HEK293 (cell line): Measurements from ENCODE around the gene GGA3.

ENCODE experiments used
- CTCF ChIA-PET: fragments of 350-600 bp; formaldehyde crosslinking; extraction: SDS; loops from one replicate; lab custom pipeline; 2021; ENCODE audit warnings: antibody characterized with exemption; lab: Yijun Ruan, JAX
- POLR2A ChIA-PET: fragments of 300-600 bp; formaldehyde crosslinking; extraction: SDS; loops from one replicate; lab custom pipeline; 2020; ENCODE audit warnings: antibody characterized with exemption, inconsistent platforms; lab: Yijun Ruan, JAX
- H3K27ac ChIP-seq: fragments of 200-500 bp; sonication (Bioruptor generic); 2 replicates; pipeline ENCODE4 v1.5.1; 2014; ENCODE audit warnings: low read depth, low read length, control low read depth, inconsistent platforms; ENCODE audit errors: extremely low read depth
- H3K36me3 ChIP-seq, 2 experiments: fragments of 200-500 bp in 1 of 2; sonication (Bioruptor generic) in 1 of 2; 1 replicate in 1 of 2; 2 replicates in 1 of 2; pipeline ENCODE4 v1.5.1; 2014 to 2017; ENCODE audit warnings: inconsistent platforms in 2 of 2, low read length in 2 of 2; ENCODE audit not compliant: control insufficient read depth in 2 of 2, insufficient read depth in 1 of 2
- H3K4me1 ChIP-seq: fragments of 200-500 bp; sonication (Bioruptor generic); 2 replicates; pipeline ENCODE4 v1.5.1; 2014; ENCODE audit warnings: mild to moderate bottlenecking, low read length, inconsistent platforms; ENCODE audit not compliant: control insufficient read depth, insufficient read depth
- H3K4me3 ChIP-seq: 2 replicates; pipeline ENCODE4 v1.5.1; 2011; ENCODE audit warnings: low read depth, mild to moderate bottlenecking, control low read depth, low read length, moderate library complexity
- H3K9me3 ChIP-seq: fragments of 200-500 bp; sonication (Bioruptor generic); 2 replicates; pipeline ENCODE4 v1.5.1; 2014; ENCODE audit warnings: low read depth, low read length, inconsistent platforms; ENCODE audit not compliant: control insufficient read depth, insufficient read depth
- HOXD13 ChIP-seq: sonication (generic); formaldehyde crosslinking; IDR thresholded peaks from 2 replicates; pipeline ENCODE4 v1.8.0; 2022; ENCODE audit warnings: missing genetic modification reagents, borderline replicate concordance
- PATZ1 ChIP-seq: fragments of 450-650 bp; formaldehyde crosslinking; IDR thresholded peaks from 2 replicates; pipeline ENCODE4 v1.5.1; 2016; ENCODE audit warnings: missing biosample characterization, missing genetic modification characterization
- SCRT1 ChIP-seq: fragments of 450-650 bp; formaldehyde crosslinking; IDR thresholded peaks from 2 replicates; pipeline ENCODE4 v1.5.1; 2016; ENCODE audit warnings: missing biosample characterization, missing genetic modification characterization, borderline replicate concordance
- SCRT2 ChIP-seq: fragments of 450-650 bp; formaldehyde crosslinking; IDR thresholded peaks from 2 replicates; pipeline ENCODE4 v1.5.1; 2016; ENCODE audit warnings: missing biosample characterization, missing genetic modification characterization
- ZFP37 ChIP-seq: fragments of 450-650 bp; formaldehyde crosslinking; IDR thresholded peaks from 2 replicates; pipeline ENCODE4 v1.5.1; 2016; ENCODE audit warnings: missing biosample characterization, missing genetic modification characterization
- ZNF174 ChIP-seq: fragments of 450-650 bp; formaldehyde crosslinking; IDR thresholded peaks from 2 replicates; pipeline ENCODE4 v1.5.0; 2017; ENCODE audit warnings: missing biosample characterization, mild to moderate bottlenecking, missing genetic modification characterization
- ZNF248 ChIP-seq: fragments of 450-650 bp; formaldehyde crosslinking; IDR thresholded peaks from 2 replicates; pipeline ENCODE4 v1.5.1; 2017; ENCODE audit warnings: missing biosample characterization, missing genetic modification characterization
- ZNF37A ChIP-seq: fragments of 450-650 bp; IDR thresholded peaks from 2 replicates; pipeline ENCODE4 v1.5.1; 2018; ENCODE audit warnings: missing biosample characterization, missing genetic modification characterization
- ZNF530 ChIP-seq: fragments of 450-650 bp; formaldehyde crosslinking; IDR thresholded peaks from 2 replicates; pipeline ENCODE4 v1.5.1; 2016; ENCODE audit warnings: low read depth, missing biosample characterization, missing genetic modification characterization
- ZNF560 ChIP-seq: fragments of 450-650 bp; formaldehyde crosslinking; IDR thresholded peaks from 2 replicates; pipeline ENCODE4 v1.5.1; 2017; ENCODE audit warnings: missing biosample characterization, missing genetic modification characterization, borderline replicate concordance
- ZNF629 ChIP-seq: fragments of 450-650 bp; formaldehyde crosslinking; IDR thresholded peaks from 2 replicates; pipeline ENCODE4 v1.5.1; 2017; ENCODE audit warnings: missing biosample characterization, missing genetic modification characterization
- ZNF792 ChIP-seq: fragments of 450-650 bp; formaldehyde crosslinking; IDR thresholded peaks from 2 replicates; pipeline ENCODE4 v1.5.1; 2016; ENCODE audit warnings: missing biosample characterization, missing genetic modification characterization
- ZSCAN5A ChIP-seq: fragments of 450-650 bp; formaldehyde crosslinking; IDR thresholded peaks from 2 replicates; pipeline ENCODE4 v1.5.1; 2016; ENCODE audit warnings: missing biosample characterization, missing genetic modification characterization
- TF ChIP-seq, protein P1 (sequence below): fragments of 450-650 bp; formaldehyde crosslinking; IDR thresholded peaks from 2 replicates; pipeline ENCODE4 v1.5.1; 2016; ENCODE audit warnings: missing biosample characterization, missing genetic modification characterization
- TF ChIP-seq, protein P2 (sequence below): fragments of 450-650 bp; formaldehyde crosslinking; IDR thresholded peaks from 2 replicates; pipeline ENCODE4 v1.5.1; 2016; ENCODE audit warnings: missing biosample characterization, missing genetic modification characterization
- TF ChIP-seq, protein P3 (sequence below): fragments of 450-650 bp; formaldehyde crosslinking; IDR thresholded peaks from 2 replicates; pipeline ENCODE4 v1.5.1; 2016; ENCODE audit warnings: missing biosample characterization, missing genetic modification characterization

Gene GGA3

GRCh38 chr17:75288770-75289114, 27.3 kb upstream of the GGA3 start (continued):
- TF ChIP-seq ZNF560: no peak
- no peak for TF ChIP-seq ZNF174 (tag by site-specific recombination)
- TF ChIP-seq ZNF792: no peak
- TF ChIP-seq, protein P1, sequence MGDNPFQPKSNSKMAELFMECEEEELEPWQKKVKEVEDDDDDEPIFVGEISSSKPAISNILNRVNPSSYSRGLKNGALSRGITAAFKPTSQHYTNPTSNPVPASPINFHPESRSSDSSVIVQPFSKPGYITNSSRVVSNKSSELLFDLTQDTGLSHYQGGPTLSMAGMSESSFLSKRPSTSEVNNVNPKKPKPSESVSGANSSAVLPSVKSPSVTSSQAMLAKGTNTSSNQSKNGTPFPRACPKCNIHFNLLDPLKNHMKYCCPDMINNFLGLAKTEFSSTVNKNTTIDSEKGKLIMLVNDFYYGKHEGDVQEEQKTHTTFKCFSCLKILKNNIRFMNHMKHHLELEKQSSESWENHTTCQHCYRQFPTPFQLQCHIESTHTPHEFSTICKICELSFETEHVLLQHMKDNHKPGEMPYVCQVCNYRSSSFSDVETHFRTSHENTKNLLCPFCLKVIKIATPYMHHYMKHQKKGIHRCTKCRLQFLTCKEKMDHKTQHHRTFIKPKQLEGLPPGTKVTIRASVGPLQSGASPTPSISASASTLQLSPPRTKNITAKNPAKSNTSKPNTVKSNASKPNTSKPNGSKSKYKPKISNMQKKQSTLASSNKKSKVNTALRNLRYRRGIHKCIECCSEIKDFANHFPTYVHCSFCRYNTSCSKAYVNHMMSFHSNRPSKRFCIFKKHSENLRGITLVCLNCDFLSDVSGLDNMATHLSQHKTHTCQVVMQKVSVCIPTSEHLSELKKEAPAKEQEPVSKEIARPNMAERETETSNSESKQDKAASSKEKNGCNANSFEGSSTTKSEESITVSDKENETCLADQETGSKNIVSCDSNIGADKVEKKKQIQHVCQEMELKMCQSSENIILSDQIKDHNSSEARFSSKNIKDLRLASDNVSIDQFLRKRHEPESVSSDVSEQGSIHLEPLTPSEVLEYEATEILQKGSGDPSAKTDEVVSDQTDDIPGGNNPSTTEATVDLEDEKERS (tag by site-specific recombination): no peak
- no peak for TF ChIP-seq ZNF629 (tag by site-specific recombination)
- no peak for TF ChIP-seq ZNF248 (tag by site-specific recombination)
- TF ChIP-seq, protein P2, sequence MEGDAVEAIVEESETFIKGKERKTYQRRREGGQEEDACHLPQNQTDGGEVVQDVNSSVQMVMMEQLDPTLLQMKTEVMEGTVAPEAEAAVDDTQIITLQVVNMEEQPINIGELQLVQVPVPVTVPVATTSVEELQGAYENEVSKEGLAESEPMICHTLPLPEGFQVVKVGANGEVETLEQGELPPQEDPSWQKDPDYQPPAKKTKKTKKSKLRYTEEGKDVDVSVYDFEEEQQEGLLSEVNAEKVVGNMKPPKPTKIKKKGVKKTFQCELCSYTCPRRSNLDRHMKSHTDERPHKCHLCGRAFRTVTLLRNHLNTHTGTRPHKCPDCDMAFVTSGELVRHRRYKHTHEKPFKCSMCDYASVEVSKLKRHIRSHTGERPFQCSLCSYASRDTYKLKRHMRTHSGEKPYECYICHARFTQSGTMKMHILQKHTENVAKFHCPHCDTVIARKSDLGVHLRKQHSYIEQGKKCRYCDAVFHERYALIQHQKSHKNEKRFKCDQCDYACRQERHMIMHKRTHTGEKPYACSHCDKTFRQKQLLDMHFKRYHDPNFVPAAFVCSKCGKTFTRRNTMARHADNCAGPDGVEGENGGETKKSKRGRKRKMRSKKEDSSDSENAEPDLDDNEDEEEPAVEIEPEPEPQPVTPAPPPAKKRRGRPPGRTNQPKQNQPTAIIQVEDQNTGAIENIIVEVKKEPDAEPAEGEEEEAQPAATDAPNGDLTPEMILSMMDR: 0 out of 2 replicates have a peak, but pooled peaks have one; percentile 6
- peak; percentile 59; the same call in 1 of the 2 replicates for TF ChIP-seq PATZ1 (tag by site-specific recombination)

DNA sequence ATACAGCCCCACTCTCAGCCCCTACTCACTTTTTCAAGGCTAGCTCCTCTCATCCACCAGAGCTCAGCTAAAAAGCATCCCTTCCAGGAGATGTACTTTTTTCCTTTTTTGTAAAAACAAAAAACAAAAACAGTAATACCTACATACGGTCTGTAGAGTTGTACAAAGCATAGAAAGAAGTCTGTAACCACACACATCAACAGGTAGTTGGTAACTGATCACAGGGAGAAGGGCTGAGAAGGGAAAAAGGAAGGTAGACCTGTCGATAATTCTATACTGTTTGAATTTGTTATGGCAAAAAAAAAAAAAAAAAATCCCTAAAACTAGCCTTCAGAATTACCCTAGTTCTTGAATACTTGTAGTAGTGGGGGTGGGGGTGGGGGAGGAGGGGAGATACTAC, 27.0 kb upstream of the GGA3 start:
- Histone ChIP-seq H3K27ac (peak overlapping the region; percentile 39; the same call in 1 of the 2 replicates), H3K9me3 (no peaks in the 10 kb centered on the region), H3K4me1 (peaks cover 4% of the 10 kb centered on the region; the same call in 1 of the 2 replicates), H3K36me3 (peaks cover 15 to 25% of the 10 kb centered on the region in 2 experiments), H3K4me3 (peak overlapping the region; percentile 79)
- POLR2A ChIA-PET: interaction anchor here (1.1 to 2.7 kb wide), 21 partner anchors 8 to 568 kb away, joined by 3 to 111 read pairs (median 7); partner anchors contain the start of genes FDXR, GGA3, GRB2 and JPT1
- TF ChIP-seq ZNF37A (tag by site-specific recombination): no peak
- TF ChIP-seq, protein P3, sequence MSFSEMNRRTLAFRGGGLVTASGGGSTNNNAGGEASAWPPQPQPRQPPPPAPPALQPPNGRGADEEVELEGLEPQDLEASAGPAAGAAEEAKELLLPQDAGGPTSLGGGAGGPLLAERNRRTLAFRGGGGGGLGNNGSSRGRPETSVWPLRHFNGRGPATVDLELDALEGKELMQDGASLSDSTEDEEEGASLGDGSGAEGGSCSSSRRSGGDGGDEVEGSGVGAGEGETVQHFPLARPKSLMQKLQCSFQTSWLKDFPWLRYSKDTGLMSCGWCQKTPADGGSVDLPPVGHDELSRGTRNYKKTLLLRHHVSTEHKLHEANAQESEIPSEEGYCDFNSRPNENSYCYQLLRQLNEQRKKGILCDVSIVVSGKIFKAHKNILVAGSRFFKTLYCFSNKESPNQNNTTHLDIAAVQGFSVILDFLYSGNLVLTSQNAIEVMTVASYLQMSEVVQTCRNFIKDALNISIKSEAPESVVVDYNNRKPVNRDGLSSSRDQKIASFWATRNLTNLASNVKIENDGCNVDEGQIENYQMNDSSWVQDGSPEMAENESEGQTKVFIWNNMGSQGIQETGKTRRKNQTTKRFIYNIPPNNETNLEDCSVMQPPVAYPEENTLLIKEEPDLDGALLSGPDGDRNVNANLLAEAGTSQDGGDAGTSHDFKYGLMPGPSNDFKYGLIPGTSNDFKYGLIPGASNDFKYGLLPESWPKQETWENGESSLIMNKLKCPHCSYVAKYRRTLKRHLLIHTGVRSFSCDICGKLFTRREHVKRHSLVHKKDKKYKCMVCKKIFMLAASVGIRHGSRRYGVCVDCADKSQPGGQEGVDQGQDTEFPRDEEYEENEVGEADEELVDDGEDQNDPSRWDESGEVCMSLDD (tag by site-specific recombination): no peak
- peak; percentile 84 for TF ChIP-seq SCRT1 (tag by site-specific recombination)
- no peak for TF ChIP-seq ZFP37 (tag by site-specific recombination)
- no peak for TF ChIP-seq ZSCAN5A (tag by site-specific recombination)
- TF ChIP-seq SCRT2 (tag by site-specific recombination): peak; percentile 90
- no peak for TF ChIP-seq ZNF530 (tag by site-specific recombination)
- TF ChIP-seq HOXD13 (CRISPR knock-in tag): no peak
- CTCF ChIA-PET: interaction anchor here (1.4 to 2.2 kb wide), 5 partner anchors 9 to 134 kb away, joined by 4 to 22 read pairs (median 5); partner anchors contain the start of gene MIF4GD
